Measurements from ENCODE around the gene SLX4.
A peak's percentile ranks its signal among the peaks of the same experiment; 100 is the strongest.
"Not testable (repeated sequence)": the region's sequence is repeated elsewhere in the genome, so short reads cannot be mapped to it uniquely, and the experiment has no call there.

SLX4 gene

GRCh38 chr16:3611146-3611975 lies at the start of gene SLX4:
SLX4 (minus strand) TSS chr16:3611606; CDS start chr16:3608964, 2,642 bp downstream.
- DNase-seq (ENCODE audit: low read depth in 1 of 2, low spot score in 1 of 2): peak; percentile 85 to 87

- DNase-seq (ENCODE audit: low read depth in 1 of 2, low spot score in 1 of 2): no peak
Measured at GRCh38 chr16:3659251-3659650, 47.8 kb upstream of the SLX4 start.

GRCh38 chr16:3656491-3657468 lies 45.4 kb upstream of the SLX4 start:
- DNase-seq (ENCODE audit: low read depth in 1 of 2, low spot score in 1 of 2): no peak

GRCh38 chr16:3656160-3656490 lies 44.7 kb upstream of the SLX4 start:
- not testable (repeated sequence) for DNase-seq (ENCODE audit: low read depth in 1 of 2, low spot score in 1 of 2)

GRCh38 chr16:3655396-3656159 lies 44.2 kb upstream of the SLX4 start:
- no peak for DNase-seq (ENCODE audit: low read depth in 1 of 2, low spot score in 1 of 2)

GRCh38 chr16:3655030-3655395 lies 43.6 kb upstream of the SLX4 start:
- DNase-seq (ENCODE audit: low read depth in 1 of 2, low spot score in 1 of 2): no peak

- peak in 1 of 2 donors; percentile 32 for DNase-seq (ENCODE audit: low read depth in 1 of 2, low spot score in 1 of 2)
Measured at GRCh38 chr16:3654249-3654991, 43.0 kb upstream of the SLX4 start, which contains the start of gene DNASE1. DNASE1 (plus strand) TSS chr16:3654691; CDS start chr16:3655374, 683 bp downstream.

GRCh38 chr16:3652373-3653195 lies 41.2 kb upstream of the SLX4 start:
- no peak for DNase-seq (ENCODE audit: low read depth in 1 of 2, low spot score in 1 of 2)

GRCh38 chr16:3651461-3652372 lies 40.3 kb upstream of the SLX4 start:
- DNase-seq (ENCODE audit: low read depth in 1 of 2, low spot score in 1 of 2): no peak

- no peak for DNase-seq (ENCODE audit: low read depth in 1 of 2, low spot score in 1 of 2)
Measured at GRCh38 chr16:3650631-3651265, 39.3 kb upstream of the SLX4 start.

GRCh38 chr16:3646348-3646920 lies 35.0 kb upstream of the SLX4 start:
- no peak for DNase-seq (ENCODE audit: low read depth in 1 of 2, low spot score in 1 of 2)

- DNase-seq (ENCODE audit: low read depth in 1 of 2, low spot score in 1 of 2): no peak
Measured at GRCh38 chr16:3645504-3646347, 34.3 kb upstream of the SLX4 start.

GRCh38 chr16:3645108-3645503 lies 33.7 kb upstream of the SLX4 start:
- DNase-seq (ENCODE audit: low read depth in 1 of 2, low spot score in 1 of 2): no peak

GRCh38 chr16:3643095-3643730 lies 31.8 kb upstream of the SLX4 start:
- no peak for DNase-seq (ENCODE audit: low read depth in 1 of 2, low spot score in 1 of 2)

- DNase-seq (ENCODE audit: low read depth in 1 of 2, low spot score in 1 of 2): no peak
Measured at GRCh38 chr16:3642397-3643094, 31.1 kb upstream of the SLX4 start.
